ENCODE measurements around the gene MIB1. TPM values are rescaled to one million over a fixed set of nuclear protein-coding genes. Genes with fewer than 3 reads are reported as not detected.
"Not testable (repeated sequence)": the region's sequence is repeated elsewhere in the genome, so short reads cannot be mapped to it uniquely, and the experiment has no call there.

Gene MIB1
- total and polyA plus RNA-seq, 9 of the 15 experiments (the other 6 are each of a cell fraction or from before 2014, with no cell fraction given) = 7.2 to 43.8 (median 23.2) TPM

- H3K36me3 ChIP-seq (ENCODE audit: control insufficient read depth, insufficient read depth, low read length); H3K4me3 ChIP-seq; FAIRE-seq; POLR2A ChIA-PET; DNase-seq (ENCODE audit: extremely low read depth in 1 of 4, low spot score in 3 of 4); H3K9me1 ChIP-seq (ENCODE audit: control insufficient read depth, insufficient read depth, low read length); H3K27me3 ChIP-seq (ENCODE audit: control insufficient read depth in 2 of 2, insufficient read depth in 2 of 2, low read length in 2 of 2); CTCF ChIA-PET (ENCODE audit: low intra/inter-chr PET ratio); ATAC-seq; H2AFZ ChIP-seq (ENCODE audit: low read depth, low read length); intact Hi-C loops (cut with micrococcal nuclease); H3K9me3 ChIP-seq (replicated peaks; ENCODE audit: control insufficient read depth, insufficient read depth, low read depth, low read length); H3K4me2 ChIP-seq (ENCODE audit: insufficient read depth, low read length); in situ Hi-C loops (cut with MboI); H3K9ac ChIP-seq (ENCODE audit: insufficient read depth in 1 of 2, low read depth in 2 of 2, low read length in 2 of 2); H3K27ac ChIP-seq (ENCODE audit: extremely low read depth, low read depth, low read length); BruUV-seq (replicated peaks); H4K20me1 ChIP-seq (replicated peaks; ENCODE audit: control insufficient read depth, insufficient read depth, low read length): not testable (repeated sequence)
- TF ChIP-seq ZFP1 (CRISPR knock-in tag; IDR thresholded peaks at IDR 0.05) (peak; percentile 57; the same call in 1 of the 2 replicates), ZNF280A (IDR thresholded peaks at IDR 0.05; ENCODE audit: low read depth, partially characterized antibody) (peak; percentile 25), TRIM28 (IDR thresholded peaks at IDR 0.05) (0 out of 2 replicates have a peak, but pooled peaks have one; percentile 36), TRIM24 (IDR thresholded peaks at IDR 0.05) (peak; percentile 55 to 64; a peak in 3 of 4 replicates)
- Histone ChIP-seq H3K4me1 (replicated peaks in 1 of 2; ENCODE audit: control insufficient read depth in 2 of 2, insufficient read depth in 2 of 2, low read length in 2 of 2) (peaks cover 17 to 20% of the 10 kb centered on the region in 2 experiments; a peak in 4 of 5 replicates), H3K79me2 (ENCODE audit: control insufficient read depth, insufficient read depth, low read length) (peaks cover 12% of the 10 kb centered on the region)
- 89% methylated on average over 4 of the region's 4 CpGs for WGBS (ENCODE audit: insufficient coverage, low coverage, missing lambda C conversion rate)
Observed at GRCh38 chr18:21736926-21737325, 3.7 kb upstream of the MIB1 start.
